HG02981 (cell line): ENCODE results near the gene IBSP.

ENCODE experiments used
- ATAC-seq: cut with Tn5 transposase; IDR thresholded peaks from one replicate; pipeline ENCODE4 v1.9.1; 2021; ENCODE audit warnings: mild to moderate bottlenecking, moderate library complexity; ENCODE audit not compliant: unreplicated experiment

Gene IBSP

DNA sequence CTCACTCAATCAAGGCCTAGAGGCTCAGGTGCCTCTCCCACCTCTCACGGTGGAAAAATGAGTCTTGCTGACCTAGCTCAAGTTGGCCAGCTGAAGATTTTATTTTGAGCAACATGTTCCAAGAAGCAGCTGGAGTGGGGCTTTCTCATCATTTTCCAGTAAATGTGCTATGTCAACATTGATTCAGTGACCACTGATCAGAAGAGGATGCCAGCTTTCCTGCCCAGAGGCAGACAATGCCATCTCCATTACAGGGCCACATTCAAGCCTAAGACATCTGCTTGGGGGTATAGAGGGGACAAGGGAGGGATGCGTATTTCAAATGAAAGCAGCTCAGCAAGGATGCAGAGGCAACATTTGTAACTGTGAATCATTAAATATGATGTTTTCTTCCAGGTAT lies 36.4 kb downstream of the IBSP start:
- ATAC-seq: no peak

- no peak for ATAC-seq
Observed at GRCh38 chr4:87838205-87838604, 38.9 kb downstream of the IBSP start.

GRCh38 chr4:87838890-87839591 lies 39.7 kb downstream of the IBSP start:
- peak; percentile 84 for ATAC-seq

DNA sequence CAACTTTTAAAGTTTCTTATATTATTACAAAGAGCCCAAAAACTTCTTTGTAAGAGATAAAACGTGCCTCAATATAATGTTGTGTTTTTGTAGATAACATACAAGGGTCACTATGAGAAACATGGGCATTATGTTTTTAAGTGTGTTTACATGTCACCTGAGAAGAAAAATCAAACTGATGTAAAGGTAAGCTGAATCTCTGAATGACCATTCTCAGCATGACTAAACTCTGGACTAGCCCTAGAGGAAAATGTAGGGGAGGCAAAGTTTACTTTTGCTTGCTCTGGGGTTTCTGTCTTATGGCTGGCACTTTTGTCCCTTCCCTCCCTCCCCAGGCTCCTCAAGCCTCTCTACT lies 40.2 kb downstream of the IBSP start:
- ATAC-seq: no peak

DNA sequence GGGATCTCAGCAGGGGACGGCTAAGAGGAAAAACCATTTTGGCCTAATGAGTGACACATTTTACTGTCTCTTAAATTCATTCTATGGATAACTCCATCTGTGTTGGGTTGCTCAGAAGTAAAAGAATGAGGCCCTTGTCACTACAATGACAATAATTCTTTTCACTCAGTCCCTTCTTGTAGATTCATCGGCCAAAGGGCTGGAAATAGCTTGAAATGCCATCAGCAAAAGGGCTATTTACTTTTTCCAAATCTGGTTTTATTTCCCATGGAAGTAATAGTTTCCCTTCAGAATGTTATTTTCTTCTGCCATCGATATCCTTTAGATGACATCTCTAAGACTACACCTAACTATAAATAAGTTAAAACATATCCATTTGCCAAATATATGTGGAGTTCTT lies 40.8 kb downstream of the IBSP start:
- ATAC-seq: no peak

DNA sequence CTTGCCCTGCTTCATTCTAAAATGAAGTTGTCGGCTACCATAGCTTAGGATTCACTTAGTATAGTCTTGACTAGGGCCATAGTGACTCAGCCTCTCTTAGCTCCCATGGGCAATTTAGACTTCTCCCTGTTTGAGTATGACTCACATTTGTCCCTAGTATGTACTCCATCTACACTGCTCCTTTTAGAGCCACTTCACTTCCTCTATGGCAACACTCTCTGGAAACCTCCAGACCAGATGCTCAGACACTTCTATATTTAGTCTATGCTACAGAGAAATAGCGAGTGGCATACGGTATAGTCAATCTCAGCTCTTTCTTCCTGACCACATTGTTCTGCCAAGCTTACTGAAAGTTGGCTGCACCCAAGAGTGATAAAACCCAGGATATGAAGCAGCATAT lies 44.6 kb downstream of the IBSP start:
- ATAC-seq: no peak

GRCh38 chr4:87844452-87844851 lies 45.1 kb downstream of the IBSP start:
- ATAC-seq: no peak

DNA sequence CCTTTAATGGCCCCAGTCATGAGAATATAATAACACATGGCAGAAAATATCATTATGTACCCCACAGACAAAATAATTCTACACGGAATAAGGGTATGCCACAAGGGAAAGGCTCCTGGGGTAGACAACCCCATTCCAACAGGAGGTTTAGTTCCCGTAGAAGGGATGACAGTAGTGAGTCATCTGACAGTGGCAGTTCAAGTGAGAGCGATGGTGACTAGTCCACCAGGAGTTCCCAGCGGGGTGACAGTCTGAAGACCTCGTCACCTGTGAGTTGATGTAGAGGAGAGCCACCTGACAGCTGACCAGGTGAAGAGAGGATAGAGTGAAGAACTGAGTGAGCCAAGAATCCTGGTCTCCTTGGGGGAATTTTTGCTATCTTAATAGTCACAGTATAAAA lies 46.9 kb downstream of the IBSP start:
- no peak for ATAC-seq

- peak; percentile 86 for ATAC-seq
Observed at GRCh38 chr4:87848622-87849351, 49.4 kb downstream of the IBSP start.

DNA sequence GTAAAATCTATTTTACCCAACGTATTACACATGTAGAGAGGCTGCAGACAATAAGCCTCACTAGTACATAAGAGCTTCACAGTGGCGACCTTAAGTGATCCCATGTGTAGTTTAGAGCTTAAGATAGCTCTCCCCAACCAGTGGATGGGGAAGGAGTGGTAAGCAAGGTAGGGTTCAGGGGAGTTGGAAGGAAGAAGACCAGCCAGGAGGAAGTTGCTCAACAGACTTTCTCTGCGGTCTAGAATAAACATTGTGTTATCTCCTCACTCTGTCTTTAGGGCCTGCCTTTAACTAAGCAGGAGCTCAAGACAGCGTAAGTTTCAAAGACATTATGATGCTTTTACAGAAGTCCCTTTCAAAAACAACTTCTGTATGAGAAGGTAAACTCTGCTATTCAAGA lies 50.3 kb downstream of the IBSP start:
- no peak for ATAC-seq

DNA sequence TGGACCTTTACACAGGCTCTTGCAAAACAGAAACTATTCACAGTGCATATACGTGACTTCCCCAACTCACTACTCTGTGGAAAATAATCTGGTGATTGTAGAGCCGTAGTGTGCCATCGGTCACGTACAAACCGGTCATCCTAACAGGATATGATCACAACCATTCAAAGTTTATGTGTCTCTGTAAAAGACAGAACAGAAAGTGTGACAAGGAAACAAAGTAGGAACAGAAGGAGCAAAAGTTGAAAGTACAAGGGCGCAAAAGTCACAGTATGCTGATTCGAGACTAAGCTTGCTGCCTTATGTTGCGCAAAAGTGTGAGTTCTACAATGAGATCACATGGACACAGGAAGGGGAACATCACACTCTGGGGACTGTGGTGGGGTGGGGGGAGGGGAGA lies 52.0 kb downstream of the IBSP start:
- ATAC-seq: no peak

DNA sequence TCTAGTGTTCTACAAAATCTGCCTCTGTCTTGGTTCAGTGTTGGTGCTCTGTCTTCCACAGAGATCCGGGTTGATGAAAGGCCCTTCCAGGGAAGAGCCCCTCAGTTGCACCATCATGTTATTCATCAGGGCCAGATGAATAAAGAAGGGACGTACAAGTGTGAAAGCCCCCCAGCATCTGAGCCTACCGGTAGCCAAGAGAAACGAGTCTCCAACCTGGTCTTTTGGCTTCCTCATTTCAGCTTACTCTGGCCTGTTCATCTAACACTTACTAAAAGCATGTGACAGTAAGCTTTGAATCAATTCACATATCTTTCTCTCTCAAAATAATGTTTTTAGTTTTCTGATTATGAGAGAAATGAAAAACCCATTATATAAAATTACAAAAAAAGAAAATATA lies 52.6 kb downstream of the IBSP start:
- ATAC-seq: no peak

- no peak for ATAC-seq
Observed at GRCh38 chr4:87853108-87853507, 53.8 kb downstream of the IBSP start.

DNA sequence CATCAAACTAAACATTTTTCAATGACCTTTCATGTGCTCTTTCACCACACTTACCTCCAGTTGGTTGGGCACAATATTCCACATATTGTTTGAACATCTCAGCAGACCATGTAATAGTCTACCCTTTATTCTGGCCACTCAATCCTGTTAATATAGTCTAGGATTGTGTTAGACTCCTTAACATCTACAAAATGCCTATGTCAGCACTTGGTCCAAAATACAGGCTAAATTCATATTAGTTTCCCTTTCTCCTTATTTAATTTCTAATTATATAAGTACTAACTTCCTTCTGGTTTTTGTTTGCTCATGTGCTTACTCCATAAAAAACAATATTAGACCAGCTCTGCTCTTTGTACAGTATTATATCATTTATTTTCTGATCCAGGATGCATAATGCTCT lies 54.5 kb downstream of the IBSP start:
- ATAC-seq: no peak

DNA sequence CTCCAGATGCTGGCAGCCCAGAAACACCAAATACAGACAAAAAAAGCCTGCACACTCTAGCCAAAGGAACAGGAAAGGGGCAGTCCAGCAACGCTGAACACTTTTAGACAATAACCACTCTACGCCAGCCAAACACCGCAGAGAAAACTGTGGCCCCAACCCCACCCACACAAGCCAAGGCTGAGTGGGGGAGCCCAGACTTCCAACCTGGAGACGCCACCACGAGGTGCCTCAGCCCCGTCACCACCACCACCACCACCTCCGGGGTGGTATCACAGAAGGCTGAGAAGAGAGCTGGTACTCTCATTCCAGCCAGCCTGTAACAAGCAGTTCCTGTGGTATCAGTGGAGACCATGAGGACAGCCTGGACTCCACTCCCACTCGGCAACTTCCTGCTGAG lies 56.2 kb downstream of the IBSP start:
- no peak for ATAC-seq

DNA sequence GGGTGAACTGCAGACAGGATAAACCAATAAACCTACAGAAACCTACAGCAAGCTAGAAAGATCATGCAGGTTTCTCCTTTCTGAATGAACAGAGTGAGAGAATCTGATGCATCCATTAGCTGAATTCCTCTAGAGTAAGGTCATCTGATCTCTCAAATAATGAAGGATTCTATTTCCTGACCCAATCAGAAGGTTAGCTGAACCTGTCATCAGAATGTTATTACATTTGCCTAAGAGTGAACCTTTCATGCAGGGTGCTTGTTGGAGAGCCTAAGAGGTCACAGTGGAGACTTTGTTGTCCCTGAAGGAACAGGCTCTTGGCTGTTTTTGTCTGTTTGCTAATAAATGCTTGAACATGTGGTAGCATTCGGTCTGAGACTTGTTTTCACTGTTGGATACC lies 57.5 kb downstream of the IBSP start:
- no peak for ATAC-seq

GRCh38 chr4:87857789-87858188 lies 58.4 kb downstream of the IBSP start:
- ATAC-seq: no peak
